PFSK-1 (cell line): ENCODE data around the gene RFX4.

Experiments used
- FOXP2 ChIP-seq: optimal IDR thresholded peaks from 2 replicates; pipeline ENCODE3; 2011; ENCODE audit warnings: borderline replicate concordance, control low read depth, inconsistent platforms; ENCODE audit not compliant: insufficient read depth; ENCODE audit errors: extremely low read length, extremely low read depth
- POLR2AphosphoS5 ChIP-seq: IDR thresholded peaks from 2 replicates; pipeline ENCODE4 v1.6.1; 2012; ENCODE audit warnings: low read depth, mild to moderate bottlenecking, control low read depth, low read length, moderate library complexity
- REST ChIP-seq, 2 experiments: IDR thresholded peaks; 2 replicates each; pipeline versions ENCODE4 v1.6.1 to v1.8.0; 2011 to 2012; ENCODE audit warnings: low read depth in 2 of 2, low read length in 2 of 2, control low read depth in 1 of 2, inconsistent platforms in 1 of 2, mild to moderate bottlenecking in 1 of 2, moderate library complexity in 1 of 2; ENCODE audit not compliant: insufficient read depth in 1 of 2
- SIN3A ChIP-seq: IDR thresholded peaks from 2 replicates; pipeline ENCODE4 v1.6.1; 2012; ENCODE audit warnings: mild to moderate bottlenecking, low read length, moderate library complexity, borderline replicate concordance; ENCODE audit not compliant: insufficient read depth
- TAF1 ChIP-seq: IDR thresholded peaks from 2 replicates; pipeline ENCODE4 v1.6.1; 2012; ENCODE audit warnings: low read length, control low read depth, borderline replicate concordance; ENCODE audit not compliant: insufficient read depth

RFX4 gene

GRCh38 chr12:106704081-106704480 lies 121.3 kb downstream of the RFX4 start:
- TF ChIP-seq POLR2AphosphoS5 (no peak), SIN3A (no peak), REST (IDR thresholded peaks at IDR 0.05; ENCODE audit: insufficient read depth in 1 of 2, low read depth in 2 of 2, low read length in 2 of 2) (no peak), FOXP2 (no peak), TAF1 (no peak)

- no peak for TF ChIP-seq POLR2AphosphoS5
- TF ChIP-seq SIN3A = no peak
- TF ChIP-seq REST (IDR thresholded peaks at IDR 0.05; ENCODE audit: insufficient read depth in 1 of 2, low read depth in 2 of 2, low read length in 2 of 2) = no peak
- no peak for TF ChIP-seq FOXP2
- no peak for TF ChIP-seq TAF1
These were observed 123.2 kb downstream of the RFX4 start for GRCh38 chr12:106705971-106706370.

- TF ChIP-seq SIN3A (no peak), FOXP2 (no peak), POLR2AphosphoS5 (no peak), REST (IDR thresholded peaks at IDR 0.05; ENCODE audit: insufficient read depth in 1 of 2, low read depth in 2 of 2, low read length in 2 of 2) (no peak), TAF1 (no peak)
These were observed 126.3 kb downstream of the RFX4 start for GRCh38 chr12:106709068-106709511.

GRCh38 chr12:106710143-106710893 lies 127.5 kb downstream of the RFX4 start:
- TF ChIP-seq REST (IDR thresholded peaks at IDR 0.05; ENCODE audit: insufficient read depth in 1 of 2, low read depth in 2 of 2, low read length in 2 of 2) (no peak), POLR2AphosphoS5 (no peak), TAF1 (no peak), SIN3A (no peak), FOXP2 (no peak)
